HG02759 (cell line): ENCODE data around the gene PCDHB8.
"Not testable (repeated sequence)": the region's sequence is repeated elsewhere in the genome, so short reads cannot be mapped to it uniquely, and the experiment has no call there.

ENCODE experiments used
- ATAC-seq: cut with Tn5 transposase; IDR thresholded peaks from one replicate; pipeline ENCODE4 v1.9.1; 2021; ENCODE audit warnings: mild to moderate bottlenecking, moderate library complexity; ENCODE audit not compliant: unreplicated experiment

Gene PCDHB8

GRCh38 chr5:141184117-141184855 is 6.7 kb downstream of the PCDHB8 start:
- ATAC-seq, result not testable (repeated sequence)

- ATAC-seq, result no peak
Measured at GRCh38 chr5:141186897-141187512, 9.4 kb downstream of the PCDHB8 start, which contains the start of gene PCDHB9. Gene PCDHB9 (plus strand): TSS chr5:141187161. CDS start chr5:141187319, 158 bp downstream.

DNA sequence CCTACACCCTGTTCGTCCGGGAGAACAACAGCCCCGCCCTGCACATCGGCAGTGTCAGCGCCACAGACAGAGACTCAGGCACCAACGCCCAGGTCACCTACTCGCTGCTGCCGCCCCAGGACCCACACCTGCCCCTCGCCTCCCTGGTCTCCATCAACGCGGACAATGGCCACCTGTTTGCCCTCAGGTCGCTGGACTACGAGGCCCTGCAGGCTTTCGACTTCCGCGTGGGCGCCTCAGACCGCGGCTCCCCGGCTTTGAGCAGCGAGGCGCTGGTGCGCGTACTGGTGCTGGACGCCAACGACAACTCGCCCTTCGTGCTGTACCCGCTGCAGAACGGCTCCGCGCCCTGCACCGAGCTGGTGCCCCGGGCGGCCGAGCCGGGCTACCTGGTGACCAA is 11.1 kb downstream of the PCDHB8 start:
- ATAC-seq, result not testable (repeated sequence)

- ATAC-seq, result not testable (repeated sequence)
Measured at GRCh38 chr5:141189131-141189530, 11.5 kb downstream of the PCDHB8 start.

- no peak for ATAC-seq
Measured at GRCh38 chr5:141192110-141192725, 14.6 kb downstream of the PCDHB8 start, which contains the start of gene PCDHB10. Gene PCDHB10 (plus strand): TSS chr5:141192353. CDS start chr5:141192553, 200 bp downstream.

DNA sequence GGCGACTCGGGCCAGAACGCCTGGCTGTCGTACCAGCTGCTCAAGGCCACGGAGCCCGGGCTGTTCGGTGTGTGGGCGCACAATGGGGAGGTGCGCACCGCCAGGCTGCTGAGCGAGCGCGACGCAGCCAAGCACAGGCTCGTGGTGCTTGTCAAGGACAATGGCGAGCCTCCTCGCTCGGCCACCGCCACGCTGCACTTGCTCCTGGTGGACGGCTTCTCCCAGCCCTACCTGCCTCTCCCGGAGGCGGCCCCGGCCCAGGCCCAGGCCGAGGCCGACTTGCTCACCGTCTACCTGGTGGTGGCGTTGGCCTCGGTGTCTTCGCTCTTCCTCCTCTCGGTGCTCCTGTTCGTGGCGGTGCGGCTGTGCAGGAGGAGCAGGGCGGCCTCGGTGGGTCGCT is 16.7 kb downstream of the PCDHB8 start:
- not testable (repeated sequence) for ATAC-seq

GRCh38 chr5:141196363-141196762 is 18.8 kb downstream of the PCDHB8 start:
- no peak for ATAC-seq

GRCh38 chr5:141199359-141200235 is 22.0 kb downstream of the PCDHB8 start, which contains the start of gene PCDHB11:
Gene PCDHB11 (plus strand): TSS chr5:141199627. CDS start chr5:141199775, 148 bp downstream.
- no peak for ATAC-seq

GRCh38 chr5:141201126-141201525 is 23.5 kb downstream of the PCDHB8 start:
- not testable (repeated sequence) for ATAC-seq

DNA sequence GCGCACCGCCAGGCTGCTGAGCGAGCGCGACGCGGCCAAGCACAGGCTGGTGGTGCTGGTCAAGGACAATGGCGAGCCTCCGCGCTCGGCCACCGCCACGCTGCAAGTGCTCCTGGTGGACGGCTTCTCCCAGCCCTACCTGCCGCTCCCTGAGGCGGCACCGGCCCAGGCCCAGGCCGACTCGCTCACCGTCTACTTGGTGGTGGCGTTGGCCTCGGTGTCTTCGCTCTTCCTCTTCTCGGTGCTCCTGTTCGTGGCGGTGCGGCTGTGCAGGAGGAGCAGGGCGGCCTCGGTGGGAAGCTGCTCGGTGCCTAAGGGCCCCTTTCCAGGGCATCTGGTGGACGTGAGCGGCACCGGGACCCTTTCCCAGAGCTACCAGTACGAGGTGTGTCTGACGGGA is 24.1 kb downstream of the PCDHB8 start:
- not testable (repeated sequence) for ATAC-seq

DNA sequence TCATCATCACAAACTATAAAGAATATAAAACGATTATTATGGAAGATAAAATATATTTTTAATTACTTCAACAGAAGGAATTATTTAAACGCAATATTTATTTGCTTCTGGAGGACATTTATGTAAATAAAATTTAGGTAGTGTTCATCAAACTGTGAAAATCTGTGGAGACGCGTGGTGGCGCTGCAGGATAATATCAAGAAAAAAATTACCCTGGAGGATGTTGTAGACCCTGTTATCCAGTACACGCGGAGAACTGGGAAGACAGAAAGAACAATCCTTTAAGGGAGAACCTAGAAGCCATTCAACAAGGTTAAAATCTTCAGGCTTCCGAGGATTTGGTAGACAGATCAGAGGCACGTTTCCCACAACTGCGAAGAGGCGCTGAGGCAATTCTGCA is 30.9 kb downstream of the PCDHB8 start, which contains the start of gene PCDHB12:
Gene PCDHB12, plus strand, starts transcription at position 242 of the 400 bp plus-strand sequence. CDS start 189 bp downstream, outside the sequence.
- ATAC-seq, result no peak

- not testable (repeated sequence) for ATAC-seq
Measured at GRCh38 chr5:141210281-141210680, 32.7 kb downstream of the PCDHB8 start.

- not testable (repeated sequence) for ATAC-seq
Measured at GRCh38 chr5:141210849-141211248, 33.3 kb downstream of the PCDHB8 start.

DNA sequence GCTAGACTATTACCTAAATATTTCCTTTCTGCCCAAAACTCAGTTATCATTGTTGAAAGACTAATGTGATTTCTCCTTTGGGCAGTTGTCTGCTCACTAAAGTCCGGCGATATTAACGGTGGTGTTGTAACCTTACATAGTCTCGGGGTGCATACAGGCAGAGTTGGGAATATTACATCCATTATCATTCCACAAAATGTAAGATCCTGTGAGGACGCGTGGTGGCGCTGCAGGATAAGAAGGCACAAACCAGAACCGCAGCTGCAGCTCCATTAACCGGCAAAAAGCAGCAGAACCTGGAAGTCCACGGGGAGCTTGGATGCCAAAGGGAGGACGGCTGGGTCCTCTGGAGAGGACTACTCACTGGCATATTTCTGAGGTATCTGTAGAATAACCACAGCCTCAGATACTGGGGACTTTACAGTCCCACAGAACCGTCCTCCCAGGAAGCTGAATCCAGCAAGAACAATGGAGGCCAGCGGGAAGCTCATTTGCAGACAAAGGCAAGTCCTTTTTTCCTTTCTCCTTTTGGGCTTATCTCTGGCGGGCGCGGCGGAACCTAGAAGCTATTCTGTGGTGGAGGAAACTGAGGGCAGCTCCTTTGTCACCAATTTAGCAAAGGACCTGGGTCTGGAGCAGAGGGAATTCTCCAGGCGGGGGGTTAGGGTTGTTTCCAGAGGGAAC is 36.2 kb downstream of the PCDHB8 start, which contains the start of gene PCDHB13:
Gene PCDHB13, plus strand, starts transcription at position 264 of the 684 bp plus-strand sequence. Its CDS starts 205 bp downstream, at position 469.
- not testable (repeated sequence) for ATAC-seq

DNA sequence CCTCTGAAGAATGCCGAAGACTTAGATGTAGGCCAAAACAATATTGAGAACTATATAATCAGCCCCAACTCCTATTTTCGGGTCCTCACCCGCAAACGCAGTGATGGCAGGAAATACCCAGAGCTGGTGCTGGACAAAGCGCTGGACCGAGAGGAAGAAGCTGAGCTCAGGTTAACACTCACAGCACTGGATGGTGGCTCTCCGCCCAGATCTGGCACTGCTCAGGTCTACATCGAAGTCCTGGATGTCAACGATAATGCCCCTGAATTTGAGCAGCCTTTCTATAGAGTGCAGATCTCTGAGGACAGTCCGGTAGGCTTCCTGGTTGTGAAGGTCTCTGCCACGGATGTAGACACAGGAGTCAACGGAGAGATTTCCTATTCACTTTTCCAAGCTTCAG is 37.0 kb downstream of the PCDHB8 start:
- not testable (repeated sequence) for ATAC-seq

- not testable (repeated sequence) for ATAC-seq
Measured at GRCh38 chr5:141215504-141215903, 37.9 kb downstream of the PCDHB8 start.

- ATAC-seq, result not testable (repeated sequence)
Measured at GRCh38 chr5:141216035-141216434, 38.4 kb downstream of the PCDHB8 start.

GRCh38 chr5:141223112-141223783 is 45.7 kb downstream of the PCDHB8 start, which contains the start of gene PCDHB14:
Gene PCDHB14 (plus strand): TSS chr5:141223343. CDS start chr5:141223506, 163 bp downstream.
- no peak for ATAC-seq

- not testable (repeated sequence) for ATAC-seq
Measured at GRCh38 chr5:141224844-141225243, 47.3 kb downstream of the PCDHB8 start.
